ENCODE measurements around the gene FNDC3A. TPM values are rescaled to one million over a fixed set of nuclear protein-coding genes. Genes with fewer than 3 reads are reported as not detected.

Gene FNDC3A
- total and polyA plus RNA-seq, 4 donors = 25.2 to 89.5 (median 32.1) TPM

- H3K9ac ChIP-seq (ENCODE audit: low read depth in 1 of 2, low read length in 2 of 2) = peak overlapping the region in 1 of 2 donors; percentile 89
- H3K27ac ChIP-seq (ENCODE audit: low read depth in 1 of 2, low read length in 2 of 2) = peak overlapping the region; percentile 64 to 81
- WGBS = 24% methylated on average over 2 of the region's 2 CpGs
- peaks cover 7 to 66% (median 47%) of the 10 kb centered on the region in 4 donors for H3K4me1 ChIP-seq (ENCODE audit: control insufficient read depth in 4 of 4, insufficient read depth in 4 of 4, low read length in 3 of 4)
- no peaks in the 10 kb centered on the region for H3K36me3 ChIP-seq (ENCODE audit: control insufficient read depth in 4 of 4, insufficient read depth in 3 of 4, low read depth in 1 of 4, low read length in 3 of 4)
- no peaks in the 10 kb centered on the region for H3K9me3 ChIP-seq (ENCODE audit: control insufficient read depth in 4 of 4, low read length in 3 of 4)
- no peak overlapping the region for H3K4me3 ChIP-seq (ENCODE audit: low read depth in 1 of 3, low read length in 3 of 3)
- DNase-seq (ENCODE audit: low spot score) = no peak
- peak; percentile 25 to 44 for TF ChIP-seq GABPA (IDR thresholded peaks at IDR 0.05 in 1 of 2, conservative IDR thresholded peaks at IDR 0.05 in 1 of 2)
- TF ChIP-seq HNF4G (IDR thresholded peaks at IDR 0.05) = no peak
- TF ChIP-seq, protein P1, sequence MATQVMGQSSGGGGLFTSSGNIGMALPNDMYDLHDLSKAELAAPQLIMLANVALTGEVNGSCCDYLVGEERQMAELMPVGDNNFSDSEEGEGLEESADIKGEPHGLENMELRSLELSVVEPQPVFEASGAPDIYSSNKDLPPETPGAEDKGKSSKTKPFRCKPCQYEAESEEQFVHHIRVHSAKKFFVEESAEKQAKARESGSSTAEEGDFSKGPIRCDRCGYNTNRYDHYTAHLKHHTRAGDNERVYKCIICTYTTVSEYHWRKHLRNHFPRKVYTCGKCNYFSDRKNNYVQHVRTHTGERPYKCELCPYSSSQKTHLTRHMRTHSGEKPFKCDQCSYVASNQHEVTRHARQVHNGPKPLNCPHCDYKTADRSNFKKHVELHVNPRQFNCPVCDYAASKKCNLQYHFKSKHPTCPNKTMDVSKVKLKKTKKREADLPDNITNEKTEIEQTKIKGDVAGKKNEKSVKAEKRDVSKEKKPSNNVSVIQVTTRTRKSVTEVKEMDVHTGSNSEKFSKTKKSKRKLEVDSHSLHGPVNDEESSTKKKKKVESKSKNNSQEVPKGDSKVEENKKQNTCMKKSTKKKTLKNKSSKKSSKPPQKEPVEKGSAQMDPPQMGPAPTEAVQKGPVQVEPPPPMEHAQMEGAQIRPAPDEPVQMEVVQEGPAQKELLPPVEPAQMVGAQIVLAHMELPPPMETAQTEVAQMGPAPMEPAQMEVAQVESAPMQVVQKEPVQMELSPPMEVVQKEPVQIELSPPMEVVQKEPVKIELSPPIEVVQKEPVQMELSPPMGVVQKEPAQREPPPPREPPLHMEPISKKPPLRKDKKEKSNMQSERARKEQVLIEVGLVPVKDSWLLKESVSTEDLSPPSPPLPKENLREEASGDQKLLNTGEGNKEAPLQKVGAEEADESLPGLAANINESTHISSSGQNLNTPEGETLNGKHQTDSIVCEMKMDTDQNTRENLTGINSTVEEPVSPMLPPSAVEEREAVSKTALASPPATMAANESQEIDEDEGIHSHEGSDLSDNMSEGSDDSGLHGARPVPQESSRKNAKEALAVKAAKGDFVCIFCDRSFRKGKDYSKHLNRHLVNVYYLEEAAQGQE (IDR thresholded peaks at IDR 0.05) = peak; percentile 9
- TF ChIP-seq RAD21 (IDR thresholded peaks at IDR 0.05) = peak in 1 of 2 donors; percentile 29
- no peak for TF ChIP-seq RXRA (IDR thresholded peaks at IDR 0.05)
- TF ChIP-seq, protein P2, sequence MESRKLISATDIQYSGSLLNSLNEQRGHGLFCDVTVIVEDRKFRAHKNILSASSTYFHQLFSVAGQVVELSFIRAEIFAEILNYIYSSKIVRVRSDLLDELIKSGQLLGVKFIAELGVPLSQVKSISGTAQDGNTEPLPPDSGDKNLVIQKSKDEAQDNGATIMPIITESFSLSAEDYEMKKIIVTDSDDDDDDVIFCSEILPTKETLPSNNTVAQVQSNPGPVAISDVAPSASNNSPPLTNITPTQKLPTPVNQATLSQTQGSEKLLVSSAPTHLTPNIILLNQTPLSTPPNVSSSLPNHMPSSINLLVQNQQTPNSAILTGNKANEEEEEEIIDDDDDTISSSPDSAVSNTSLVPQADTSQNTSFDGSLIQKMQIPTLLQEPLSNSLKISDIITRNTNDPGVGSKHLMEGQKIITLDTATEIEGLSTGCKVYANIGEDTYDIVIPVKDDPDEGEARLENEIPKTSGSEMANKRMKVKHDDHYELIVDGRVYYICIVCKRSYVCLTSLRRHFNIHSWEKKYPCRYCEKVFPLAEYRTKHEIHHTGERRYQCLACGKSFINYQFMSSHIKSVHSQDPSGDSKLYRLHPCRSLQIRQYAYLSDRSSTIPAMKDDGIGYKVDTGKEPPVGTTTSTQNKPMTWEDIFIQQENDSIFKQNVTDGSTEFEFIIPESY (IDR thresholded peaks at IDR 0.05) = no peak
- no peak for TF ChIP-seq NR2F2 (IDR thresholded peaks at IDR 0.05)
- TF ChIP-seq JUND (IDR thresholded peaks at IDR 0.05) = no peak
- no peaks in the 10 kb centered on the region for H3K27me3 ChIP-seq (ENCODE audit: control insufficient read depth in 4 of 4, insufficient read depth in 4 of 4, low read length in 3 of 4)
Observed at GRCh38 chr13:49098198-49098597, 122.5 kb downstream of the FNDC3A start.

DNA sequence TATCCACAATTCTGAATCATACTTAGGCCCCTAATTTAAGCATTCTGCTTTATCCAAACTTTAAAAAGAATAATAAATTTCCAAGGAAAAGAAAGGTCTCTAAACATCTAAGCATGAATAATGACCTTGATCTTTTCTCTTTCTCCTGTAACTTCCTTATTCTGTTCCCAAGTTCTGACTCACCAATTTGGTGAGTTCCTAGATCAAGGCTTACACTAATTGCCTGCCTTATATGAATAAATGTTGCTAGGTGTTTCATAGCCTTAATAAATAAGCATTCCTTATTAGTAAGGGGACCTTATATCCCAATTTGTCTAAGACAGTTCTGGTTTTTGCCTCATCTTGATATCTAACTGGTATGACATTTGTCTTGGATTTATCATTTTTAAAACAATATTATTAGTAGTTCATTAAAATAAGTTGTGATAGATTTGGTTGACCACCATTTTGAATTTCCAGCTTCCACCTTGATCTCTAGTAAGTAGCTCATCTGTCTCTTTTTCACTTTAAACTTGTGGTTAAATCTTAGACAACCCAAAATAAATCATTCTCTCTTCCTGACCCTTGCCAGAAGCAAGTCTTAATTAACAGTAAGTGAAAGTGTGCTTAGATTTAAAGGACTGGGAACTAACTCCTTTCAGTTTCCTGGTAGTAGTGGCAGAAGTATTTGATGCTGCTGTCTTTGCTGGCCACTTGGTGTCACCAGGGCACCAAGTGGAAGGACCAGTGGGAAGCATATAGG is 123.2 kb downstream of the FNDC3A start:
- no peak for TF ChIP-seq FOXA2 (IDR thresholded peaks at IDR 0.05)
- peak; percentile 83 to 89 for TF ChIP-seq RAD21 (IDR thresholded peaks at IDR 0.05)
- TF ChIP-seq JUND (IDR thresholded peaks at IDR 0.05) = no peak
- TF ChIP-seq, protein P2 (IDR thresholded peaks at IDR 0.05) = no peak
- TF ChIP-seq, protein P3, sequence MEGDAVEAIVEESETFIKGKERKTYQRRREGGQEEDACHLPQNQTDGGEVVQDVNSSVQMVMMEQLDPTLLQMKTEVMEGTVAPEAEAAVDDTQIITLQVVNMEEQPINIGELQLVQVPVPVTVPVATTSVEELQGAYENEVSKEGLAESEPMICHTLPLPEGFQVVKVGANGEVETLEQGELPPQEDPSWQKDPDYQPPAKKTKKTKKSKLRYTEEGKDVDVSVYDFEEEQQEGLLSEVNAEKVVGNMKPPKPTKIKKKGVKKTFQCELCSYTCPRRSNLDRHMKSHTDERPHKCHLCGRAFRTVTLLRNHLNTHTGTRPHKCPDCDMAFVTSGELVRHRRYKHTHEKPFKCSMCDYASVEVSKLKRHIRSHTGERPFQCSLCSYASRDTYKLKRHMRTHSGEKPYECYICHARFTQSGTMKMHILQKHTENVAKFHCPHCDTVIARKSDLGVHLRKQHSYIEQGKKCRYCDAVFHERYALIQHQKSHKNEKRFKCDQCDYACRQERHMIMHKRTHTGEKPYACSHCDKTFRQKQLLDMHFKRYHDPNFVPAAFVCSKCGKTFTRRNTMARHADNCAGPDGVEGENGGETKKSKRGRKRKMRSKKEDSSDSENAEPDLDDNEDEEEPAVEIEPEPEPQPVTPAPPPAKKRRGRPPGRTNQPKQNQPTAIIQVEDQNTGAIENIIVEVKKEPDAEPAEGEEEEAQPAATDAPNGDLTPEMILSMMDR (IDR thresholded peaks at IDR 0.05; ENCODE audit: low read depth, low read length, missing input control) = peak; percentile 58
- peak; percentile 20 for TF ChIP-seq ATF3 (IDR thresholded peaks at IDR 0.05)
- TF ChIP-seq, protein P1 (IDR thresholded peaks at IDR 0.05) = no peak
- TF ChIP-seq, protein P4, sequence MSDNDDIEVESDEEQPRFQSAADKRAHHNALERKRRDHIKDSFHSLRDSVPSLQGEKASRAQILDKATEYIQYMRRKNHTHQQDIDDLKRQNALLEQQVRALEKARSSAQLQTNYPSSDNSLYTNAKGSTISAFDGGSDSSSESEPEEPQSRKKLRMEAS (IDR thresholded peaks at IDR 0.05) = peak; percentile 15
- no peak for TF ChIP-seq TAF1 (conservative IDR thresholded peaks at IDR 0.05)
- no peak for TF ChIP-seq GABPA (IDR thresholded peaks at IDR 0.05 in 1 of 2, conservative IDR thresholded peaks at IDR 0.05 in 1 of 2)
- no peak for TF ChIP-seq SP1 (IDR thresholded peaks at IDR 0.05)
- TF ChIP-seq YY1 (IDR thresholded peaks at IDR 0.05) = peak; percentile 83
- TF ChIP-seq HNF4A (conservative IDR thresholded peaks at IDR 0.05) = no peak
- no peak for DNase-seq (ENCODE audit: low spot score)
- peak overlapping the region; percentile 64 to 81 for H3K27ac ChIP-seq (ENCODE audit: low read depth in 1 of 2, low read length in 2 of 2)
- H3K4me1 ChIP-seq (ENCODE audit: control insufficient read depth in 4 of 4, insufficient read depth in 4 of 4, low read length in 3 of 4) = peaks cover 7 to 68% (median 51%) of the 10 kb centered on the region in 4 donors
- H3K4me3 ChIP-seq (ENCODE audit: low read depth in 1 of 3, low read length in 3 of 3) = no peak overlapping the region
- no peaks in the 10 kb centered on the region for H3K27me3 ChIP-seq (ENCODE audit: control insufficient read depth in 4 of 4, insufficient read depth in 4 of 4, low read length in 3 of 4)
- peak overlapping the region in 1 of 2 donors; percentile 89 for H3K9ac ChIP-seq (ENCODE audit: low read depth in 1 of 2, low read length in 2 of 2)
- H3K9me3 ChIP-seq (ENCODE audit: control insufficient read depth in 4 of 4, low read length in 3 of 4) = no peaks in the 10 kb centered on the region
- H3K36me3 ChIP-seq (ENCODE audit: control insufficient read depth in 4 of 4, insufficient read depth in 3 of 4, low read depth in 1 of 4, low read length in 3 of 4) = no peaks in the 10 kb centered on the region
